Measurements from ENCODE around the gene SFN.

The SFN gene

GRCh38 chr1:26852701-26853100 is 10.2 kb upstream of the SFN start:
- ATAC-seq (replicated peaks) (no peak), DNase-seq (no peak)
- no peaks in the 10 kb centered on the region for H3K27me3 Mint-ChIP-seq
- peak overlapping the region; percentile 16 for H3K27ac Mint-ChIP-seq
- peaks cover 0 to 4% of the 10 kb centered on the region in 2 donors for H3K4me1 Mint-ChIP-seq
- no peaks in the 10 kb centered on the region for H3K9me3 Mint-ChIP-seq
- peaks cover 59 to 77% of the 10 kb centered on the region in 2 donors for H3K36me3 Mint-ChIP-seq
- no peak overlapping the region for H3K4me3 Mint-ChIP-seq

DNA sequence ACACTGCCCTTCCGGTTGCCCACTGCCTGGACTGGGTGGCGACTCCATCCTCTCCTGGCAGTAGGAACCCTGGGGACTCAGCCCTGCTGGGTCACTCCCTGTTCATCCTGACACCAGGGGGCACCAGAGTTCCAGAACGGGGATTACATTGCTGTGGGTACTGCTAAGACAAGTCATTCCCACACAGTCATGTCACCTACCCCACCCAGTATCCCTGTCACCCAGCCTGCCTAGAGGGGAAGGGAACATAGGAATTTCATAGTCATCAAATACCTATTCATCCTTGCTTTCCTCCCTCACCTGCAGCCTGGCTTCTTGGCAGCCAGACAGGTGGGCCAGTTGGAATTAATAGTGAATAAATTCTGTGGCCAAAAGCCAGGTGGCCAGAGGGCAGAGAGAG is 9.8 kb upstream of the SFN start:
- H3K36me3 Mint-ChIP-seq = peaks cover 59 to 74% of the 10 kb centered on the region in 2 donors

GRCh38 chr1:26853600-26853999 is 9.3 kb upstream of the SFN start:
- ATAC-seq (replicated peaks) (no peak), DNase-seq (no peak)
- peak overlapping the region; percentile 31 for H3K27ac Mint-ChIP-seq
- peaks cover 0 to 2% of the 10 kb centered on the region in 2 donors for H3K4me1 Mint-ChIP-seq
- no peaks in the 10 kb centered on the region for H3K9me3 Mint-ChIP-seq
- no peak overlapping the region for H3K4me3 Mint-ChIP-seq
- peaks cover 55 to 70% of the 10 kb centered on the region in 2 donors for H3K36me3 Mint-ChIP-seq
- no peaks in the 10 kb centered on the region for H3K27me3 Mint-ChIP-seq

More for the DNA sequence above, 9.8 kb upstream of the SFN start:
- peak; percentile 58 for DNase-seq
- Mint-ChIP-seq H3K27ac (no peak overlapping the region), H3K9me3 (no peaks in the 10 kb centered on the region), H3K4me3 (no peak overlapping the region), H3K27me3 (no peaks in the 10 kb centered on the region), H3K4me1 (peaks cover 0 to 4% of the 10 kb centered on the region in 2 donors)
- peak; percentile 88 for ATAC-seq (replicated peaks)

DNA sequence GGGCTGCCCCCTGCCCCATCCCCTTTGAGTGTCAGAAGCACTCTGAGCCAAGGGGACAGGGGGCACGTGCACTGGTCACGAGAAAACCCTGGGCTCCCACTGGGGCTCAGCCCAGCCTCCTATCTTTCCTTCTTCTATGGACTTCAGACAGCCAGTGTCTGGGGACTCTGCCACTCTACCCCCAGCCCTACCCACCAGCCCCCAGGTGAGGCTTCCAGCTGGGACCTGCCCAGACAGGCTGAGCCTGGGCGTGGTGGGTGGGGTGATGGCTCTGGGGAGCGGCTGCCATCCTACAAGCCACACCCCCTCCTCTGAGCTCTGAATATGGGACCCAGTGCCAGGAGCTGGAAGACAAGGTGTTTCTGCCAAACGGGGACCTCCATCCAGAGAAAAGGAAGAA is 8.0 kb upstream of the SFN start:
- Mint-ChIP-seq H3K4me3 (no peak overlapping the region), H3K27ac (peak overlapping the region; percentile 51), H3K36me3 (peaks cover 49 to 60% of the 10 kb centered on the region in 2 donors), H3K4me1 (peaks cover 0 to 2% of the 10 kb centered on the region in 2 donors), H3K27me3 (no peaks in the 10 kb centered on the region), H3K9me3 (no peaks in the 10 kb centered on the region)
- DNase-seq (no peak), ATAC-seq (replicated peaks) (no peak)

- H3K9me3 Mint-ChIP-seq = no peaks in the 10 kb centered on the region
- peak overlapping the region; percentile 61 for H3K27ac Mint-ChIP-seq
- no peak overlapping the region for H3K4me3 Mint-ChIP-seq
- DNase-seq (no peak), ATAC-seq (replicated peaks) (no peak)
- no peaks in the 10 kb centered on the region for H3K27me3 Mint-ChIP-seq
- peaks cover 0 to 2% of the 10 kb centered on the region in 2 donors for H3K4me1 Mint-ChIP-seq
- H3K36me3 Mint-ChIP-seq = peaks cover 43 to 53% of the 10 kb centered on the region in 2 donors
Observed at GRCh38 chr1:26855636-26856035, 7.3 kb upstream of the SFN start.

DNA sequence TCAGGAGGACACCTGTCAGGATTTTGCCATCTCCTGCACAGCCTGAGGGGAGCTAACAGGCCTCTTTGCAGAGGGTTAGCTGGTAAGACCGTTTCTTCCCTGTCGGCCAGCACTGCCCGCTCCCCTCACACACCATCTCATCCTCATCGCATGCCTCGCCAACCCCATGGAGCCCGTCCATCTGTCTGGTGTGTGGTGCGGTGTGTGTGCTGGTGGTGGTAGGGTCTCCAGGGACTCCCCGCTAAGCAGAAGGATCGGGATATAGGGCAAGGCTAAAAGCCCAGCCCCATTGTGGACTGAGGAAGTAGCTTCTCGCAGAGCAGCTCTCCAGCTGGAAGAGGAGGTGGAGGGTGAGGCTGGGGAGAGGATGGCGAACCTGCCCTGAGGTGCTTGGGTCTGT is 6.8 kb upstream of the SFN start:
- H3K27ac Mint-ChIP-seq = peak overlapping the region; percentile 61
- no peaks in the 10 kb centered on the region for H3K9me3 Mint-ChIP-seq
- DNase-seq (no peak), ATAC-seq (replicated peaks) (no peak)
- H3K4me1 Mint-ChIP-seq = peaks cover 0 to 2% of the 10 kb centered on the region in 2 donors
- H3K27me3 Mint-ChIP-seq = no peaks in the 10 kb centered on the region
- H3K36me3 Mint-ChIP-seq = peaks cover 43 to 48% of the 10 kb centered on the region in 2 donors
- no peak overlapping the region for H3K4me3 Mint-ChIP-seq

DNA sequence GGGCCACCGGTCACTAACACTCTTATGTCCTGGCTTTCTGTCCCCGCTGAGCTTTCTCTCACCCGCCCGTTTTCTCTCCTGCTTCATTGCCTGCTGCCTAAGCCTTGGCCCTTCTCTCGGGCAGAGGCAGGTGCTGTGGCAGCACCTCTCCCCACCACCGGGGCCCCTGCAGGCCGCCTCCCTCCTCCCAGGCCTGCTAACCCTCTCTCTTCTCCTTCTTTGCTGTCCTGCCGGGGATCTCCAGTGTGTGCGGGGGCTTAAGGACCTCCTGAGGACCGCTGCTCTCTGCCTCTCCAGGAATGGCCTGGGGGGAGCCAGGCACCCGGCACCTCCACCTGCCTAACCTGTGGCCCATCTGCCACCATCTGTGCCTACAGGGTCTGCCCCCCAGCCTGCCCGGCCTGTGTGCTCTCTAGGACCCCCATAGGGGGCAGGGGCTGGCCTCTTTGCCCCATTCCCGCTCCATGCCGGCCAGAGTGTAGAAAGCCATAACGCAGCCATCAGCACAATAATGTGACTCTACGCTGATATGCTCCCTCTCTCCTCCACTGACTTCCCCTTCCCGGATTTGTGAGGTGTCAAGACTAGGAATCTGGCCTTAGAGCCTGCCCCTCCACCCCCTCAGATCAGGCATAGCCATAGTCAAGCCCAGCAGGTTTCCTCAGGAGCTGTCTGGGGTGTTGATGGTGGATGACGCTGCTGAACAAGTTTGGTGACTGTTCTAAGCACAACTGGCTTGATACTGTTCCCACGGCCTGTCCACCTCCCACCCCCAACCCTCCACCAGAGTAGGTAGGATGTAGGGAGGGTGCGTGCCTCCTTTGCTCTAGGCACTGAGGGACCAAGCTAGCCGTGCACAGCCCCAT is 6.1 kb upstream of the SFN start:
- Mint-ChIP-seq H3K36me3 (peaks cover 37 to 41% of the 10 kb centered on the region in 2 donors), H3K4me3 (no peak overlapping the region), H3K9me3 (no peaks in the 10 kb centered on the region), H3K27me3 (no peaks in the 10 kb centered on the region), H3K4me1 (peaks cover 0 to 2% of the 10 kb centered on the region in 2 donors), H3K27ac (peak overlapping the region; percentile 88)
- DNase-seq (no peak), ATAC-seq (replicated peaks) (peak in 1 of 2 donors; percentile 16)

GRCh38 chr1:26857473-26858060 is 5.4 kb upstream of the SFN start:
- Mint-ChIP-seq H3K27me3 (no peaks in the 10 kb centered on the region), H3K36me3 (peaks cover 31 to 35% of the 10 kb centered on the region in 2 donors), H3K4me1 (peaks cover 1 to 5% of the 10 kb centered on the region in 2 donors), H3K4me3 (no peak overlapping the region), H3K27ac (no peak overlapping the region), H3K9me3 (no peaks in the 10 kb centered on the region)
- DNase-seq (no peak), ATAC-seq (replicated peaks) (no peak)

GRCh38 chr1:26858160-26858559 is 4.8 kb upstream of the SFN start:
- ATAC-seq (replicated peaks) (no peak), DNase-seq (no peak)
- H3K36me3 Mint-ChIP-seq = peaks cover 25 to 29% of the 10 kb centered on the region in 2 donors
- no peaks in the 10 kb centered on the region for H3K27me3 Mint-ChIP-seq
- H3K9me3 Mint-ChIP-seq = no peaks in the 10 kb centered on the region
- H3K4me3 Mint-ChIP-seq = no peak overlapping the region
- H3K4me1 Mint-ChIP-seq = peaks cover 7% of the 10 kb centered on the region in 2 donors
- no peak overlapping the region for H3K27ac Mint-ChIP-seq

- ATAC-seq (replicated peaks) (peak in 1 of 2 donors; percentile 33), DNase-seq (no peak)
- no peaks in the 10 kb centered on the region for H3K27me3 Mint-ChIP-seq
- no peaks in the 10 kb centered on the region for H3K9me3 Mint-ChIP-seq
- H3K4me1 Mint-ChIP-seq = peaks cover 11 to 16% of the 10 kb centered on the region in 2 donors
- H3K36me3 Mint-ChIP-seq = peaks cover 20 to 23% of the 10 kb centered on the region in 2 donors
- no peak overlapping the region for H3K27ac Mint-ChIP-seq
- no peak overlapping the region for H3K4me3 Mint-ChIP-seq
Observed at GRCh38 chr1:26858891-26859640, 3.9 kb upstream of the SFN start.

GRCh38 chr1:26861286-26861701 is 1.7 kb upstream of the SFN start:
- ATAC-seq (replicated peaks) (no peak), DNase-seq (no peak)
- Mint-ChIP-seq H3K36me3 (peaks cover 7 to 9% of the 10 kb centered on the region in 2 donors), H3K27me3 (no peaks in the 10 kb centered on the region), H3K9me3 (no peaks in the 10 kb centered on the region), H3K27ac (no peak overlapping the region), H3K4me3 (no peak overlapping the region), H3K4me1 (peaks cover 17 to 32% of the 10 kb centered on the region in 2 donors)

DNA sequence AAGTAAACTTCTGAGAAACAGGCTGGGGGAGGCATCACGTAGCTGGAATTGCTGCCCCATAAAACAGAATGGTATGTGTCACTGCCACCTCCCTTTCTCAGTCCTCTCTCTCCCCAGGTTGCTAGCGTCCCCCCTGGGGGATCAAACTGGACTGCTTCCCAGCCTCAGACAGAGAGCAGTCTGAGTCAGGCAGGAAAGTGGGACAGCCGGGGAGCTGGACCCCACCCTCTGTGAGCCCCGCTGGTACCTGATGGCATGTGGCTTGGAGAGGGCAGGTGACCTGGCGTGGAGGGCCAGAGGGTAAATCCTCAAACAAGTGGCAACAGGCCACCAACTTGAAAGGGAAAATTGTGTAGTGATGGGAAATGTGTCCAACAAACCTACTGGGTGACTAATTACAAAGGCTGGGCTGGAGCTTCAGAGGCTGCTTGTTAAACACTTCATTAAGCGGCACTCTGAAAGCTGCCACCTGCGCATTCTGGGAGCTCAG is 1.0 kb upstream of the SFN start:
- no peak for ATAC-seq (replicated peaks)
- DNase-seq = no peak
- Mint-ChIP-seq H3K4me1 (peaks cover 17 to 32% of the 10 kb centered on the region in 2 donors), H3K27ac (peak overlapping the region; percentile 68), H3K4me3 (no peak overlapping the region), H3K9me3 (no peaks in the 10 kb centered on the region), H3K36me3 (peaks cover 3 to 4% of the 10 kb centered on the region in 2 donors), H3K27me3 (no peaks in the 10 kb centered on the region)

GRCh38 chr1:26863685-26864077 is 732 bp downstream of the SFN start:
- no peaks in the 10 kb centered on the region for H3K9me3 Mint-ChIP-seq
- no peak overlapping the region for H3K27ac Mint-ChIP-seq
- peaks cover 17 to 32% of the 10 kb centered on the region in 2 donors for H3K4me1 Mint-ChIP-seq

More at GRCh38 chr1:26863685-26864077, 732 bp downstream of the SFN start:
- H3K4me3 Mint-ChIP-seq = peak overlapping the region; percentile 97 to 99
- H3K27me3 Mint-ChIP-seq = no peaks in the 10 kb centered on the region
- DNase-seq (no peak), ATAC-seq (replicated peaks) (no peak)
- H3K36me3 Mint-ChIP-seq = peaks cover 0 to 2% of the 10 kb centered on the region in 2 donors

Data from stimulated activated naive B cell treated with anti-CD40 and anti-IgM and Interleukin-4, amounts not matched to agents 10 μg/mL and 1 μg/mL and 100 μg/mL, for 72 hours (primary cell).